GM10248 (cell line): ENCODE data around the gene WDR5.

ENCODE experiments used
- CTCF ChIA-PET: fragments of 300-600 bp; sonication (Branson Sonifier 250); formaldehyde crosslinking; extraction: SDS; loops from one replicate; lab custom pipeline; 2021; ENCODE audit warnings: antibody characterized with exemption; lab: Yijun Ruan, JAX
- POLR2A ChIA-PET: fragments of 350-650 bp; sonication (Branson Sonifier 250); formaldehyde crosslinking; extraction: SDS; loops from one replicate; lab custom pipeline; 2020; ENCODE audit warnings: antibody characterized with exemption; lab: Yijun Ruan, JAX
- DNase-seq: peaks from one replicate; pipeline ENCODE4 v3.0.0; 2012; ENCODE audit errors: extremely low spot score
- TF ChIP-seq, protein P1 (sequence below): IDR thresholded peaks from 2 replicates; pipeline ENCODE4 v1.5.1; 2012; ENCODE audit warnings: mild to moderate bottlenecking, low read depth; ENCODE audit errors: extremely low read depth, missing control alignments, control extremely low read depth

The WDR5 gene

DNA sequence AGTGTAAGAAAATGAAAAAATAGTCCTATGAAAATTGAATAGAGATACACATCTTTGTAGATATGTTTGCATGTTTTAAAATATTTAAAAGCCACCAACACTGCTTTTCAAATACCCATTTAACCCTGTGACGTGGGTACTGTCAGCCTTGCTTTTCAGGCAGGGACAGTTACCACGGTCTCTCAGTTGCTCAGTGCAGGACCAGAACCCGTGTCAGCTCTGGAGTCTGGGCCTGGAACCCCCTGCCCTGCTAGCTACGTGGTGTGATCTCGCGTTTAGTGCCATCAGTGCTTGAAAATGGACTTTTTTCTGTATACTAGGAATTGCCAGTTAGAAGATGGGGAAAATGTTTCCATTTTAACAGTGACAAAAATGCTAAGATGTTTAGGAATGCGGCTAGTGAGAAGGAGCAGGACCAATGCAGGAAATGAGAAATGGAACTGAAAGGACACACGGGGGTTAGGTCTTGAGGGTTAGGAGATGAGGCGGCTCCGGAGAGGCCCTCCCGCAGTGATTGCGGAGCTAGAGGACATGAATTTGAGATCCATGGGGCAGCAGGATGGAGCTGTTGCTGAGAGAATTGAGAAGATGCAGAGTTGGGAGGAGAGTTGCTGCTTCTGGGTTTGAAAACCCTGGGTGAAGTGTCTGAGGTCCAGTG is 14.8 kb downstream of the WDR5 start:
- TF ChIP-seq, protein P1, sequence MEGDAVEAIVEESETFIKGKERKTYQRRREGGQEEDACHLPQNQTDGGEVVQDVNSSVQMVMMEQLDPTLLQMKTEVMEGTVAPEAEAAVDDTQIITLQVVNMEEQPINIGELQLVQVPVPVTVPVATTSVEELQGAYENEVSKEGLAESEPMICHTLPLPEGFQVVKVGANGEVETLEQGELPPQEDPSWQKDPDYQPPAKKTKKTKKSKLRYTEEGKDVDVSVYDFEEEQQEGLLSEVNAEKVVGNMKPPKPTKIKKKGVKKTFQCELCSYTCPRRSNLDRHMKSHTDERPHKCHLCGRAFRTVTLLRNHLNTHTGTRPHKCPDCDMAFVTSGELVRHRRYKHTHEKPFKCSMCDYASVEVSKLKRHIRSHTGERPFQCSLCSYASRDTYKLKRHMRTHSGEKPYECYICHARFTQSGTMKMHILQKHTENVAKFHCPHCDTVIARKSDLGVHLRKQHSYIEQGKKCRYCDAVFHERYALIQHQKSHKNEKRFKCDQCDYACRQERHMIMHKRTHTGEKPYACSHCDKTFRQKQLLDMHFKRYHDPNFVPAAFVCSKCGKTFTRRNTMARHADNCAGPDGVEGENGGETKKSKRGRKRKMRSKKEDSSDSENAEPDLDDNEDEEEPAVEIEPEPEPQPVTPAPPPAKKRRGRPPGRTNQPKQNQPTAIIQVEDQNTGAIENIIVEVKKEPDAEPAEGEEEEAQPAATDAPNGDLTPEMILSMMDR: no peak
- CTCF ChIA-PET: interaction anchor here (1.2 to 1.3 kb wide), 2 partner anchors 10 to 293 kb away, joined by 3 read pairs; no protein-coding TSS in a partner anchor
- POLR2A ChIA-PET: no interaction called here
- DNase-seq: no peak

DNA sequence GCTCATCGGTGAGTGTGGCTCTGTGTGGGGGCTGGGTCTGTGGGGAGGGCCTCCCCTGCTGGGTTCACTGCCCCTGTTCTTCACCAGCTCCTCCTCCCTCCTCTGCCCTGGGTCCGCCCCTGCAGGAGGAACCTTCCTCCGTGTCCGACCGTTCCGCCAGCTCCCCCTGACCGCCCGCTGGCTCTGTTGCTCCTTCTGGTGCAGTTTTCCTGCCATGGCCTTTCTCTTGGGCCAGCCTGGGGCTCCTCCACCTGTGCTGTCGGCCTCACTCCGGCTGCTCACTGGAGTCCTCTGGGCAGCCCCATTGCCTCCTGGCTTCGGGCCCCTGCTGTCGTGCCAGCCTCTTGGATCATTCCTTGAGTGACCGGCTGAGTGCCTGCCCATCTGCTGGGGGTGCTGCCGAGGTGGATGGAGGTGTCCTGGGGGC is 16.2 kb downstream of the WDR5 start:
- TF ChIP-seq, protein P1: no peak
- POLR2A ChIA-PET: no interaction called here
- DNase-seq: no peak
- CTCF ChIA-PET: interaction anchor here (1.2 kb wide), 1 partner anchor 11 kb away, joined by 3 read pairs; no protein-coding TSS in a partner anchor

DNA sequence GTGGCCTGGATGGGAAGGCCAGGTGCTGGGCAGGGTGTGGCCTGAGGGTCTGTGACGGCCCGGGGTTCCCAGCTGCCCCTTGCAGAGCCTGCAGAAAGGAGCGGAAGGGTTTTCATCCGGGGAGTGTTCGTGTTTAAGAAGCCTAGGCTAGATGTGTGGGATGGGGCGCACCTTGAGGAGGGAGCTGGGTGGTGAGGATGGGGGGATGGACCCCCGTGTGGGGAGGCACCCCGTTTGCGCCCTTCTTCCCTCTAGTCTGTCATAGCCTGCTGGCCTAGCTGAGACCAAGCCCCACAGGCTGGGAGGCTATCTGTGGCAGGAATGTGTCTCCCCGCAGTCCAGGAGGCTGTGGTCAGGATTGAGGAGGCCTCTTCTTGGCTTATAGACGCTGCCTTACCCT is 16.6 kb downstream of the WDR5 start:
- no peak for DNase-seq
- CTCF ChIA-PET: no interaction called here
- POLR2A ChIA-PET: no interaction called here
- TF ChIP-seq, protein P1: no peak

DNA sequence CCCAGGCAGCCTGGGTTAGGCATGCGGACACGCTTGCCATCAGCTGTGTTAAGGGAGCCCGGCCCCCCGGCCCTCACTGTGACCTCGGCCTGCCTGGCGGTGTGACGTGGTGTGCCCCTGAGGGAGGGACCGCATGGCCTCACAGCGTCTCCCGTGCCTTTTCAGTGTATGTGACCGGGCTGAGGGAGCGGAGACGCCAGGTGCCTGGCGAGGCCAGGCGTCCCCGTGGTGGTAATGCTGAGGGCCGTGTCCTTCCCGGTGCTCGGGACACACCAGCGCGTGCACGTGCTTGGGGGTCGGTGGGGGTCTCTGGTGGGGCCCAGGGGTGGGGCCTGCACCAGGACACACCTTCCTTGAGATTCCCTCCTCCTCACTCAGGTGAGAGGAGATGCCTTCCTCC is 17.6 kb downstream of the WDR5 start:
- CTCF ChIA-PET: no interaction called here
- TF ChIP-seq, protein P1: no peak
- DNase-seq: no peak
- POLR2A ChIA-PET: interaction anchor here (0.5 kb wide), 1 partner anchor 293 kb away, joined by 6 read pairs; no protein-coding TSS in a partner anchor

DNA sequence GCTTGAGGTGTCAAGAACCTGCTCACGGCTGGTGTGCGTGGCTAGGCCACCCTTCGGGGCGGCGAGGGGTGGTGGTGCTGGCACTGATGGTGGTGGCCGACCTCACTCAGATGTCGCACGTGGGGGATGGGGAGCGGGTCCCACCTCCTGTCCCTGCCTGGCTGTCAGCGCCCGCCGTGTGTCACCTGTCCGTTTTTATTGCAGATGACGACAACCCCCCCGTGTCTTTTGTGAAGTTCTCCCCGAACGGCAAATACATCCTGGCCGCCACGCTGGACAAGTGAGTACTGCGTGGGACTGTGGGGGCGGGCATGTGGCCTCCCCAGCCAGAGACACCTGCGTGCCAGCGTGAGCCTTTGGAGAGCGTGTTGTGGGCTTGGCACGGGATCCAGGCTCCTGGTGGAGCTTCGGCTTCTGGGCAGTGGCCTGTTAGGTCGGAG is 18.4 kb downstream of the WDR5 start:
- ChIA-PET POLR2A (interaction anchor here (0.6 kb wide), 1 partner anchor 228 kb away, joined by 5 read pairs; no protein-coding TSS in a partner anchor), CTCF (interaction anchor here (1.7 kb wide), 1 partner anchor 13 kb away, joined by 5 read pairs; no protein-coding TSS in a partner anchor)
- DNase-seq: no peak
- TF ChIP-seq, protein P1: no peak

DNA sequence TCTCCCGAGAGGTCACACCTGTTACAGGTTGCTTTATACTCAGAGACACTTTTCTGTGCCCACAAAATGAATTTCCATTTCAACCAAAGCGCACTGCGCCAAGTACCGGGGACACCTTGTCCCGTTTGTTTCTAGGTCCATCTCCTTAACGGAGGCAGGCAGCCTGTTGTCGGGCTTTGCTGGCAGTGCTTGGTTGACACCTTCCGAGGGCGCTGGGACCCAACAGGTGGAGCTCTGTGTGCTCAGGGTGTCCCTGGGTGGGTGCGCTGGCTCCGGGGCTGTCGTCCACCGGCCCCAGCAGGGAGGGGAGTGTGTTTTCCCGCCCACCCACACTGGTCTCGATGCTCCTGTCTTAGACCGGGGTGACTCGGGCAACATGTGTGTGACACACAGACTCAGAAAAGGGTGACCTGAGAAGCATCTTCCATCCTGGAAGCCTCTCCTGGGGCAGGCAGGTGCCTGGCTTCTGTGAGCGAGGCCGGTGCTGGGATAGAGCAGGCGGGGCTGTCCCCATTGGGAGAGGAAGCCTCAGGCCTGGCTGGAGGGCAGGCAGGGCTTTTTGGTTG is 20.0 kb downstream of the WDR5 start:
- ChIA-PET CTCF (interaction anchor here (1.7 kb wide), 1 partner anchor 15 kb away, joined by 5 read pairs; no protein-coding TSS in a partner anchor), POLR2A (no interaction called here)
- TF ChIP-seq, protein P1: no peak
- DNase-seq: no peak
